ACHN (cell line): ENCODE measurements around the gene MCCD1.

ENCODE experiments used
- DNase-seq: peaks from one replicate; pipeline ENCODE4 v3.0.0-alpha.2; 2015
- in situ Hi-C: cut with HindIII; loops from 2 replicates; pipeline ENCODE4 v1.10.0; 2017; ENCODE audit warnings: low sequenced_read_pairs, low pct_ligation_motif_present, low pct_unique_long_range_greater_than_20kb

MCCD1 gene

DNA sequence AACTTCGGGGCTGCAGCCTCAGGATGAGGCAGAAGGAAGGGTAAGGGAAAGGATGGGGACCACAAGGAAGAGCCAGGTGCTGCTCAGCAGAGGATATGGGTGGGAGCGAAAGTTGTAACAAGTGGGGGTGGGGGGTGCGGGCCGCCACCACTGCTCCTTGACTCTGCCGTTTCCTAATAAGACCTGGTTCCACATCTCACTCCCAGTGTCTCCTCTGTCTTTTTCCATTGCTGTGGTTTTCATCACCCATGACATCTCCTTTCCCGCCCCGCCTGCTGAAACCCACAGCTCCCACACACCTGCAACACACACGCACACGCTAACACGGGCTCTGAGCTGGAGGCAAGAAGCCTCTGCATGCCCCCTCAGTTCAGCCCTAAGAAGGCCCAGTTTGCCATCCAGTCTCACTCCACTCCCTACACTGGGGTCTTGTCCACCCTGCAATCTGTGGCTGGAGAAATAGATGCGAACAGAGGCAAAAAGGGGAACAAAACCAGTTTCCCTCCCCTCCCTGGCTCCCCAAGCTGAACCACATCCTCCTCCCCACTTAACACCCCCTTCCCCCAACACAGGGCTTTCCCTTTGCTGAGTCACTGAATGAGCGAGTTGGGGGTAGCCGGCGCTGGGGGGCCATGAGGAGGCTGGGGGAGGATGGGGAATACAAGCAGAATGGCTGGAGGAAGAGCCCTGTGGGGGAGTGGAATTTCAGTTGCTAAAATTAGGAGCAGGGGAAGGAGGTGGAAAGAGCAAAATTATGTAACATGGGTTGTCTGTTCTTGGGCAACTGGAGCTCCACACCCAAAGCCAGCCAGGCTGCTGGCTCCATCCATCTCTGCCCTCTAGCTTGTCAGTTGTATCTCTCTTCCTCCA is 30.1 kb downstream of the MCCD1 start:
- in situ Hi-C loops: no loop called here
- no peak for DNase-seq

DNA sequence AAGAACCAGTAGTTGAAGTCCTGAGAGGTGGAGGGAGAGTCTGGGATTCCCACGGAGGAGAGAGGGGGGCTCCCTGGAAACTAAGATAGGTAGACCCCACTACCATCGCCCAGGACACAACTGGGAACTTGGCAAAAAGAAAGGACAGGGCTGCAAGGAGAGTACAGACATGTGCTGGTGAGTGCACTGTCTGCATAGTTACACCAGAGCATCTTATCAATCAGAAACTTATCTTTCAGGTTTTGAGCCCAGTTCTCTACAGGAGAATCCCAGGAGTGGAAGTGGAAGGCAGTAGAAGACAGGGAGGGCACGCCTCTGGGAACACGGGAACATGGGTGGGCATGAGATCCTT is 30.8 kb downstream of the MCCD1 start:
- in situ Hi-C loops: no loop called here
- DNase-seq: no peak

DNA sequence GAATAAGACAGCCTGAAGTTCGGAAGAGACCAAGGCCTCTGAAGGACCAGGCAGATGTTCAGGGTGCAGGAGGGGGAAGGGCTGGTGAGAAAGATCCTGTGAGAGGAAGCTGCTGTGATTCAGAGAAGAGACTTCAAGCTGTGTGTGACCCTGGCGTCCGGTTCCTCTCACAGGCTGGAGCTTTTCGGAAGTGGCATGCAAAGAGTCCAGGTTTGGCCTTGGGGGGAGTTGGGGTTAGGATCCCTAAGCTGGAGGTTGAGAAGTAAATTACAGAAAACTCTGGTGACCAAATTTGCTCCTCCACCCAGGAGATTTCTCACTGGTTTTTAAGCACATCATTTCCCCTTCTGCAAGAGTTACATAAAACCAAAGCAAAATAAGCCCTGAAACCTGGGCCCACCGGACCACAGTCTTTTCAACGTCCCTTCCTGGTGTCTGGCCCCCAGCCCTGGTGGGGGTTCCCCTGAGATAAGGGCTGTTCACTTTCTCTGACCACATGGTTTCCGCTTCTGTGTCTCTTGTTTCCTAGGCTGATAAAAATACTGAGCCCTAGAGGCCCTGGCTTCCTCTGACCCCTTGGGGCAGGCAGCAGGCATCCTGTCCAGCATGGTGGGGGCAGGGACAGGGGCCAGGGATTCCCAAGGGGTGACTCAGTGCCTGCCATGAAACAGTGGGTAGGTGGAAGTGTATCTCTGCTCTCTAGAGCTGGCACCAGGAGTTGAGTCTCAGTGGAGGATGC is 31.4 kb downstream of the MCCD1 start:
- in situ Hi-C loops: no loop called here
- peak; percentile 81 for DNase-seq

- no peak for DNase-seq
- in situ Hi-C loops: no loop called here
Measured at GRCh38 chr6:31560697-31561058, 31.9 kb downstream of the MCCD1 start.

DNA sequence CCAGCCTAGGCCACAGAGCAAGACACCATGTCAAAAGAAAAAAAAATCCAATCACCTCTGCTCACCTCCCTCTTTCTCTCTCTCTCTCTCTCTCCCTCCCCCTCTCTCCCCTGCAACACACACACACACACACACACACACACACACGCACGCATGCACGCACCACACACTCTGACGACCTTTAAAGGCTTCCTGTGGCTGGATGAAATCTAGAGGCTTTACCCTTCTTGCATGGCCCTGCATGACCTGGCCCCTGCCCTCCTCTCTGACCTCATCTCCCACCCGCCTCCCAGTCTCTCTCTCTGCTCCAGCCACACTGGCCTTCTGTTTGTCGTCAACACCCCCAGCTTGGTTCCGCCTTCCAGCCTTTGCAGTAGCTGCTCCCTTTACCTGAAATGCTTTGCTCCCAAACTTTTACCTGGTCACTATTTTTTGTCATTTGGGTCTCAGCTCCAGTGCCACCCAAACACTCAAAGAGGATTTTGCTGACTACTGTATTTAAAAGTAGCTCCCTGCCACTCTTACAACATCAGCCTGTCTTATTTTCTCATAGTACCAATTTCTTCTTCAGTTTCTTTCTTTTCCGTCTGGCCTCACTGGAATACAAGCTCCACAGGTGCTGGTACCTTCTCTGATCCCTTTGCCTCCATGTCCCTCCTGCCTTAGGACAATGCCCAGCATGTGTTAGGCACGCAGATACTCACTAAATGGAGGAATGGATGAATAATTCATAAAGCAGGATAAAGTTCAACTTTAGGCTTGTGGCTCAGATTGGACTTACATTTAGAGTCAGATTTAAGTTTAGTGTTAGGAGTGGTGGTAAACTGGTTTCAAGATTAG is 39.0 kb downstream of the MCCD1 start:
- in situ Hi-C loops: no loop called here
- no peak for DNase-seq

DNA sequence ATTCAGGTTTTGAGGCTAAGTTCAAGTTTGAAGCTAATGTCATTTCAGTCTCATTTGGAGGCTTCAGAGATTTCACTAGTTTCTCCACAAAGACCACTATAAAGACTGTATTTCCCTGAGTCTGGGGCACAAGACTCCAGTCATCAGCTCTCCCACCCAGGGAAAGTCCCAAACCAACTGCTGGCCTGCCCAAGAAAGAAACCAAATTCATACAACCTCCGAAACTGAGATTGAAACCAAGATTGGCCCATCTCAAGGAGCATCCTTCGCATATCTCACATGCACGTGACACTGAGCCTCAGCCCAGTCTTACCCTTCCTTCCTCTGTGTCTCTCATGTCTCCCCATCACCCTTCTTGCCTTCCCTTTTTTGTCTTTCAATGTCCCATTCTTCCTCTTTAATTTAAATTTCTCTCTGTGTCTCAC is 39.8 kb downstream of the MCCD1 start:
- DNase-seq: no peak
- in situ Hi-C loops: no loop called here

- no peak for DNase-seq
- in situ Hi-C loops: no loop called here
Measured at GRCh38 chr6:31569861-31570536, 41.2 kb downstream of the MCCD1 start.

- no peak for DNase-seq
- in situ Hi-C loops: no loop called here
Measured at GRCh38 chr6:31572041-31572911, 43.5 kb downstream of the MCCD1 start, which contains the start of gene LTA. LTA (plus strand) TSS chr6:31572289; CDS start chr6:31572743, 454 bp downstream.

GRCh38 chr6:31573239-31574105 is 44.7 kb downstream of the MCCD1 start:
- in situ Hi-C loops: no loop called here
- no peak for DNase-seq

DNA sequence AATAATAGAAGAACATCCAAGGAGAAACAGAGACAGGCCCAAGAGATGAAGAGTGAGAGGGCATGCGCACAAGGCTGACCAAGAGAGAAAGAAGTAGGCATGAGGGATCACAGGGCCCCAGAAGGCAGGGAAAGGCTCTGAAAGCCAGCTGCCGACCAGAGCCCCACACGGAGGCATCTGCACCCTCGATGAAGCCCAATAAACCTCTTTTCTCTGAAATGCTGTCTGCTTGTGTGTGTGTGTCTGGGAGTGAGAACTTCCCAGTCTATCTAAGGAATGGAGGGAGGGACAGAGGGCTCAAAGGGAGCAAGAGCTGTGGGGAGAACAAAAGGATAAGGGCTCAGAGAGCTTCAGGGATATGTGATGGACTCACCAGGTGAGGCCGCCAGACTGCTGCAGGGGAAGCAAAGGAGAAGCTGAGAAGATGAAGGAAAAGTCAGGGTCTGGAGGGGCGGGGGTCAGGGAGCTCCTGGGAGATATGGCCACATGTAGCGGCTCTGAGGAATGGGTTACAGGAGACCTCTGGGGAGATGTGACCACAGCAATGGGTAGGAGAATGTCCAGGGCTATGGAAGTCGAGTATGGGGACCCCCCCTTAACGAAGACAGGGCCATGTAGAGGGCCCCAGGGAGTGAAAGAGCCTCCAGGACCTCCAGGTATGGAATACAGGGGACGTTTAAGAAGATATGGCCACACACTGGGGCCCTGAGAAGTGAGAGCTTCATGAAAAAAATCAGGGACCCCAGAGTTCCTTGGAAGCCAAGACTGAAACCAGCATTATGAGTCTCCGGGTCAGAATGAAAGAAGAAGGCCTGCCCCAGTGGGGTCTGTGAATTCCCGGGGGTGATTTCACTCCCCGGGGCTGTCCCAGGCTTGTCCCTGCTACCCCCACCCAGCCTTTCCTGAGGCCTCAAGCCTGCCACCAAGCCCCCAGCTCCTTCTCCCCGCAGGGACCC is 45.6 kb downstream of the MCCD1 start:
- in situ Hi-C loops: no loop called here
- DNase-seq: no peak

DNA sequence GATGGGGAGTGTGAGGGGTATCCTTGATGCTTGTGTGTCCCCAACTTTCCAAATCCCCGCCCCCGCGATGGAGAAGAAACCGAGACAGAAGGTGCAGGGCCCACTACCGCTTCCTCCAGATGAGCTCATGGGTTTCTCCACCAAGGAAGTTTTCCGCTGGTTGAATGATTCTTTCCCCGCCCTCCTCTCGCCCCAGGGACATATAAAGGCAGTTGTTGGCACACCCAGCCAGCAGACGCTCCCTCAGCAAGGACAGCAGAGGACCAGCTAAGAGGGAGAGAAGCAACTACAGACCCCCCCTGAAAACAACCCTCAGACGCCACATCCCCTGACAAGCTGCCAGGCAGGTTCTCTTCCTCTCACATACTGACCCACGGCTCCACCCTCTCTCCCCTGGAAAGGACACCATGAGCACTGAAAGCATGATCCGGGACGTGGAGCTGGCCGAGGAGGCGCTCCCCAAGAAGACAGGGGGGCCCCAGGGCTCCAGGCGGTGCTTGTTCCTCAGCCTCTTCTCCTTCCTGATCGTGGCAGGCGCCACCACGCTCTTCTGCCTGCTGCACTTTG is 46.7 kb downstream of the MCCD1 start, which contains the start of gene TNF:
Gene TNF (plus strand): TSS at position 231 of the 567 bp plus-strand sequence. CDS start 177 bp downstream, at position 408.
- no peak for DNase-seq
- in situ Hi-C loops: no loop called here

- no peak for DNase-seq
- in situ Hi-C loops: no loop called here
Measured at GRCh38 chr6:31575952-31576685, 47.4 kb downstream of the MCCD1 start.

GRCh38 chr6:31576897-31577578 is 48.3 kb downstream of the MCCD1 start:
- in situ Hi-C loops: no loop called here
- DNase-seq: no peak

- in situ Hi-C loops: no loop called here
- DNase-seq: no peak
Measured at GRCh38 chr6:31577579-31577966, 48.8 kb downstream of the MCCD1 start.
